GM12878 (cell line): ENCODE results near the gene MYO3B. TPM values are rescaled to one million over a fixed set of nuclear protein-coding genes. Genes with fewer than 3 reads are reported as not detected.
A peak's percentile ranks its signal among the peaks of the same experiment; 100 is the strongest.

Experiments
- BCLAF1 ChIP-seq: fragments of 450-650 bp; IDR thresholded peaks from 2 replicates; pipeline ENCODE4 v1.6.1; 2017; ENCODE audit warnings: antibody characterized with exemption, mild to moderate bottlenecking, moderate library complexity
- DPF2 ChIP-seq: fragments of 450-650 bp; IDR thresholded peaks from 2 replicates; pipeline ENCODE4 v1.6.1; 2017; ENCODE audit warnings: mild to moderate bottlenecking
- EP300 ChIP-seq, 2 experiments: fragments of 150-350 bp in 1 of 2; IDR thresholded peaks; 2 replicates each; pipeline ENCODE4 v1.6.1; 2011 to 2012; ENCODE audit warnings: low read depth in 2 of 2, low read length in 2 of 2, borderline replicate concordance in 1 of 2, improper control_type of control experiment in 1 of 2, inconsistent platforms in 1 of 2; ENCODE audit not compliant: control insufficient read depth in 1 of 2
- MLLT1 ChIP-seq: fragments of 450-650 bp; IDR thresholded peaks from 2 replicates; pipeline ENCODE4 v1.6.1; 2016; ENCODE audit warnings: mild to moderate bottlenecking
- PAX5 ChIP-seq: IDR thresholded peaks from 2 replicates; pipeline ENCODE4 v1.6.1; 2011; ENCODE audit warnings: low read depth, low read length, borderline replicate concordance
- POLR2AphosphoS5 ChIP-seq: IDR thresholded peaks from 2 replicates; pipeline ENCODE4 v1.6.1; 2011; ENCODE audit warnings: mild to moderate bottlenecking, low read length, inconsistent platforms
- PRDM15 ChIP-seq: fragments of 450-650 bp; formaldehyde crosslinking; IDR thresholded peaks from 2 replicates; pipeline ENCODE4 v1.4.0; 2020; ENCODE audit warnings: mild to moderate bottlenecking, moderate library complexity
- RAD21 ChIP-seq: IDR thresholded peaks from 2 replicates; pipeline ENCODE4 v1.6.1; 2011; ENCODE audit warnings: mild to moderate bottlenecking, low read depth, low read length, moderate library complexity; ENCODE audit not compliant: insufficient read depth
- RAD51 ChIP-seq: fragments of 450-650 bp; IDR thresholded peaks from 2 replicates; pipeline ENCODE4 v1.6.1; 2016; ENCODE audit warnings: moderate library complexity, mild to moderate bottlenecking, inconsistent platforms
- SREBF1 ChIP-seq: IDR thresholded peaks from 2 replicates; pipeline ENCODE4 v1.6.1; 2012; ENCODE audit warnings: mild to moderate bottlenecking, low read length
- SUPT20H ChIP-seq: IDR thresholded peaks from 2 replicates; pipeline ENCODE4 v1.6.1; 2011; ENCODE audit warnings: low read depth, mild to moderate bottlenecking, low read length, moderate library complexity, borderline replicate concordance; ENCODE audit not compliant: control insufficient read depth
- YBX1 ChIP-seq: fragments of 450-650 bp; IDR thresholded peaks from 2 replicates; pipeline ENCODE4 v1.6.1; 2016; ENCODE audit warnings: antibody characterized with exemption
- ZSCAN29 ChIP-seq: fragments of 450-650 bp; IDR thresholded peaks from 2 replicates; pipeline ENCODE4 v1.6.1; 2017; ENCODE audit warnings: mild to moderate bottlenecking, moderate library complexity
- polyA plus RNA-seq, 11 experiments: library from polyadenylated mRNA; depleted of rRNA in 4 of 11; unstranded in 6 of 11; stranded (reverse) in 5 of 11; fragments of >200 nt; fragmentation: Nextera tagmentation in 4 of 11; fragmentation: Illumina TruSeq in 1 of 11; extraction: Ambion mirVana in 4 of 11; extraction: Trizol in 1 of 11; gene quantifications; 1 replicate in 1 of 11; 2 replicates in 10 of 11; pipeline versions ENCODE4 v1.2.1 to v1.2.3, GENCODE V29; 2011 to 2016; ENCODE audit warnings: inconsistent platforms in 2 of 11, missing spikeins in 2 of 11, low read depth in 1 of 11
- total RNA-seq, 4 experiments: library from RNA; depleted of rRNA in 3 of 4; stranded (reverse); fragments of >200 nt in 3 of 4; fragmentation: Illumina TruSeq in 1 of 4; extraction: Trizol in 1 of 4; gene quantifications; 2 replicates each; pipeline versions ENCODE4 v1.2.1 to v1.2.3, GENCODE V29; 2013 to 2021
- TF ChIP-seq, protein P1 (sequence below): IDR thresholded peaks from 2 replicates; pipeline ENCODE4 v1.6.1; 2012; ENCODE audit warnings: low read depth, low read length, improper control_type of control experiment
- TF ChIP-seq, protein P2 (sequence below): fragments of 450-650 bp; IDR thresholded peaks from 2 replicates; pipeline ENCODE4 v1.6.1; 2016; ENCODE audit warnings: mild to moderate bottlenecking, moderate library complexity, borderline replicate concordance

MYO3B gene
- total and polyA plus RNA-seq, 10 of the 15 experiments (the other 5 are each of a cell fraction or from before 2014, with no cell fraction given): 1.1 to 7.1 (median 2.1) TPM

GRCh38 chr2:170177950-170178781 lies at the start of gene MYO3B (continued):
- TF ChIP-seq BCLAF1 (no peak), DPF2 (peak; percentile 75), EP300 (IDR thresholded peaks at IDR 0.05; ENCODE audit: borderline replicate concordance in 1 of 2, control insufficient read depth in 1 of 2, low read depth in 2 of 2, low read length in 2 of 2) (peak; percentile 33 to 55; a peak in 2 of 4 replicates), MLLT1 (peak; percentile 13; the same call in 1 of the 2 replicates), RAD21 (no peak), PAX5 (no peak), SUPT20H (no peak), POLR2AphosphoS5 (no peak), ZSCAN29 (no peak), SREBF1 (no peak), PRDM15 (CRISPR knock-in tag) (no peak), RAD51 (0 out of 2 replicates have a peak, but pooled peaks have one; percentile 6), YBX1 (0 out of 2 replicates have a peak, but pooled peaks have one; percentile 43)
- TF ChIP-seq, protein P1, sequence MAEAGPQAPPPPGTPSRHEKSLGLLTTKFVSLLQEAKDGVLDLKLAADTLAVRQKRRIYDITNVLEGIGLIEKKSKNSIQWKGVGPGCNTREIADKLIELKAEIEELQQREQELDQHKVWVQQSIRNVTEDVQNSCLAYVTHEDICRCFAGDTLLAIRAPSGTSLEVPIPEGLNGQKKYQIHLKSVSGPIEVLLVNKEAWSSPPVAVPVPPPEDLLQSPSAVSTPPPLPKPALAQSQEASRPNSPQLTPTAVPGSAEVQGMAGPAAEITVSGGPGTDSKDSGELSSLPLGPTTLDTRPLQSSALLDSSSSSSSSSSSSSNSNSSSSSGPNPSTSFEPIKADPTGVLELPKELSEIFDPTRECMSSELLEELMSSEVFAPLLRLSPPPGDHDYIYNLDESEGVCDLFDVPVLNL: no peak
- TF ChIP-seq, protein P2, sequence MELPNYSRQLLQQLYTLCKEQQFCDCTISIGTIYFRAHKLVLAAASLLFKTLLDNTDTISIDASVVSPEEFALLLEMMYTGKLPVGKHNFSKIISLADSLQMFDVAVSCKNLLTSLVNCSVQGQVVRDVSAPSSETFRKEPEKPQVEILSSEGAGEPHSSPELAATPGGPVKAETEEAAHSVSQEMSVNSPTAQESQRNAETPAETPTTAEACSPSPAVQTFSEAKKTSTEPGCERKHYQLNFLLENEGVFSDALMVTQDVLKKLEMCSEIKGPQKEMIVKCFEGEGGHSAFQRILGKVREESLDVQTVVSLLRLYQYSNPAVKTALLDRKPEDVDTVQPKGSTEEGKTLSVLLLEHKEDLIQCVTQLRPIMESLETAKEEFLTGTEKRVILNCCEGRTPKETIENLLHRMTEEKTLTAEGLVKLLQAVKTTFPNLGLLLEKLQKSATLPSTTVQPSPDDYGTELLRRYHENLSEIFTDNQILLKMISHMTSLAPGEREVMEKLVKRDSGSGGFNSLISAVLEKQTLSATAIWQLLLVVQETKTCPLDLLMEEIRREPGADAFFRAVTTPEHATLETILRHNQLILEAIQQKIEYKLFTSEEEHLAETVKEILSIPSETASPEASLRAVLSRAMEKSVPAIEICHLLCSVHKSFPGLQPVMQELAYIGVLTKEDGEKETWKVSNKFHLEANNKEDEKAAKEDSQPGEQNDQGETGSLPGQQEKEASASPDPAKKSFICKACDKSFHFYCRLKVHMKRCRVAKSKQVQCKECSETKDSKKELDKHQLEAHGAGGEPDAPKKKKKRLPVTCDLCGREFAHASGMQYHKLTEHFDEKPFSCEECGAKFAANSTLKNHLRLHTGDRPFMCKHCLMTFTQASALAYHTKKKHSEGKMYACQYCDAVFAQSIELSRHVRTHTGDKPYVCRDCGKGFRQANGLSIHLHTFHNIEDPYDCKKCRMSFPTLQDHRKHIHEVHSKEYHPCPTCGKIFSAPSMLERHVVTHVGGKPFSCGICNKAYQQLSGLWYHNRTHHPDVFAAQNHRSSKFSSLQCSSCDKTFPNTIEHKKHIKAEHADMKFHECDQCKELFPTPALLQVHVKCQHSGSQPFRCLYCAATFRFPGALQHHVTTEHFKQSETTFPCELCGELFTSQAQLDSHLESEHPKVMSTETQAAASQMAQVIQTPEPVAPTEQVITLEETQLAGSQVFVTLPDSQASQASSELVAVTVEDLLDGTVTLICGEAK: no peak
